GM12878 (cell line): ENCODE data around the gene ELP1. TPM values are rescaled to one million over a fixed set of nuclear protein-coding genes. Genes with fewer than 3 reads are reported as not detected.

ENCODE experiments used
- ATAC-seq: fragments of 200-7000 bp; cut with Tn5 transposase; 3 replicates; pipeline ENCODE4 v1.9.1; 2020; ENCODE audit warnings: mild to moderate bottlenecking, moderate library complexity
- BruUV-seq: library from RNA; stranded (reverse); fragments of 400-500 nt; replicated peaks from 2 replicates; lab custom pipeline; 2021; lab: Mats Ljungman, UMichigan
- CTCF ChIA-PET: fragments of 300-600 bp; sonication (Branson Sonifier 250); formaldehyde crosslinking; extraction: SDS; loops from one replicate; lab custom pipeline; 2021; ENCODE audit warnings: inconsistent platforms; lab: Yijun Ruan, JAX
- POLR2A ChIA-PET: fragments of 350-600 bp; formaldehyde crosslinking; extraction: SDS; loops from one replicate; lab custom pipeline; 2021; ENCODE audit warnings: inconsistent platforms; lab: Charles Lee
- RAD21 ChIA-PET: fragments of 300-600 bp; sonication (Branson Sonifier 250); formaldehyde crosslinking; loops from one replicate; lab custom pipeline; 2023; ENCODE audit warnings: antibody characterized with exemption; ENCODE audit not compliant: unreplicated experiment; lab: Charles Lee
- SMC1A ChIA-PET: fragments of 300-600 bp; sonication (Branson Sonifier 250); formaldehyde crosslinking; loops from one replicate; lab custom pipeline; 2023; ENCODE audit not compliant: unreplicated experiment, uncharacterized antibody; lab: Charles Lee
- DNase-seq: peaks from one replicate; pipeline ENCODE4 v3.0.0-alpha.2; 2011; ENCODE audit warnings: low read depth, low spot score
- FAIRE-seq: peaks from 3 replicates; lab custom pipeline; 2011; peaks lifted over from hg19 to GRCh38; lab: Jason Lieb, UNC
- H2AFZ ChIP-seq: 2 replicates; pipeline ENCODE4 v1.6.0; 2011; ENCODE audit warnings: low read depth, low read length, control low read depth; ENCODE audit not compliant: control insufficient read depth
- H3K27ac ChIP-seq: 2 replicates; pipeline ENCODE4 v1.5.1; 2011; ENCODE audit warnings: control low read depth; ENCODE audit not compliant: control insufficient read depth, insufficient read depth
- H3K27me3 ChIP-seq, 2 experiments: replicated peaks in 1 of 2; 2 replicates each; pipeline versions ENCODE4 v1.6.0 to v1.6.1; 2011; ENCODE audit warnings: low read length in 1 of 2; ENCODE audit not compliant: control insufficient read depth in 2 of 2, insufficient read depth in 2 of 2
- H3K36me3 ChIP-seq, 2 experiments: 2 replicates each; pipeline ENCODE4 v1.5.1; 2011; ENCODE audit warnings: low read length in 1 of 2; ENCODE audit not compliant: control insufficient read depth in 2 of 2, insufficient read depth in 2 of 2
- H3K4me1 ChIP-seq: 2 replicates; pipeline ENCODE4 v1.6.1; 2011; ENCODE audit warnings: mild to moderate bottlenecking, low read length, moderate library complexity, mixed read lengths; ENCODE audit not compliant: control insufficient read depth, insufficient read depth
- H3K4me2 ChIP-seq: 2 replicates; pipeline ENCODE4 v1.6.0; 2011; ENCODE audit warnings: control low read depth; ENCODE audit not compliant: control insufficient read depth, insufficient read depth
- H3K4me3 ChIP-seq: fragments of 200-600 bp; sonication (generic); 2 replicates; pipeline ENCODE4 v1.5.1; 2016
- H3K79me2 ChIP-seq: 2 replicates; pipeline ENCODE4 v1.6.0; 2011; ENCODE audit warnings: low read length; ENCODE audit not compliant: control insufficient read depth, insufficient read depth
- H3K9ac ChIP-seq: 2 replicates; pipeline ENCODE4 v1.8.0; 2011; ENCODE audit warnings: low read length, control low read depth, mixed read lengths; ENCODE audit not compliant: control insufficient read depth, insufficient read depth
- H3K9me3 ChIP-seq: replicated peaks from 3 replicates; pipeline ENCODE4 v1.5.1; 2011; ENCODE audit warnings: mild to moderate bottlenecking, low read length; ENCODE audit not compliant: control insufficient read depth, insufficient read depth
- H4K20me1 ChIP-seq: 2 replicates; pipeline ENCODE4 v1.6.0; 2011; ENCODE audit not compliant: control insufficient read depth, insufficient read depth
- BMI1 ChIP-seq: fragments of 450-650 bp; IDR thresholded peaks from 2 replicates; pipeline ENCODE4 v1.6.1; 2016; ENCODE audit warnings: mild to moderate bottlenecking, moderate library complexity, borderline replicate concordance
- CHD1 ChIP-seq: IDR thresholded peaks from 2 replicates; pipeline ENCODE4 v1.6.1; 2012; ENCODE audit warnings: low read depth, low read length, improper control_type of control experiment
- EP300 ChIP-seq, 2 experiments: fragments of 150-350 bp in 1 of 2; IDR thresholded peaks; 2 replicates each; pipeline ENCODE4 v1.6.1; 2011 to 2012; ENCODE audit warnings: low read depth in 2 of 2, low read length in 2 of 2, borderline replicate concordance in 1 of 2, improper control_type of control experiment in 1 of 2, inconsistent platforms in 1 of 2; ENCODE audit not compliant: control insufficient read depth in 1 of 2
- FOS ChIP-seq: IDR thresholded peaks from 3 replicates; pipeline ENCODE4 v1.6.1; 2011; ENCODE audit warnings: borderline replicate concordance; ENCODE audit not compliant: insufficient read length; ENCODE audit errors: extremely low read depth
- HCFC1 ChIP-seq: fragments of 150-350 bp; IDR thresholded peaks from 2 replicates; pipeline ENCODE4 v1.6.1; 2014; ENCODE audit warnings: low read length
- NR2F1 ChIP-seq: fragments of 450-650 bp; conservative IDR thresholded peaks from 2 replicates; pipeline ENCODE4 v1.6.1; 2017; ENCODE audit warnings: mild to moderate bottlenecking
- PAX5 ChIP-seq: IDR thresholded peaks from 2 replicates; pipeline ENCODE4 v1.6.1; 2011; ENCODE audit warnings: low read depth, low read length, borderline replicate concordance
- POLR2A ChIP-seq: IDR thresholded peaks from 2 replicates; pipeline ENCODE4 v1.6.1; 2011; ENCODE audit warnings: low read depth, mild to moderate bottlenecking, low read length
- RCOR1 ChIP-seq: conservative IDR thresholded peaks from 2 replicates; pipeline ENCODE4 v1.6.1; 2012; ENCODE audit warnings: low read depth, low read length, improper control_type of control experiment
- SIX5 ChIP-seq: IDR thresholded peaks from 2 replicates; pipeline ENCODE4 v1.6.1; 2011; ENCODE audit warnings: mild to moderate bottlenecking, low read depth, low read length, moderate library complexity; ENCODE audit not compliant: severe bottlenecking
- SMAD1 ChIP-seq: fragments of 450-650 bp; IDR thresholded peaks from 2 replicates; pipeline ENCODE4 v1.6.1; 2018; ENCODE audit warnings: mild to moderate bottlenecking, low read depth; ENCODE audit not compliant: partially characterized antibody
- TARDBP ChIP-seq: IDR thresholded peaks from 2 replicates; pipeline ENCODE4 v1.6.1; 2016; ENCODE audit warnings: borderline replicate concordance
- WRNIP1 ChIP-seq: IDR thresholded peaks from 2 replicates; pipeline ENCODE4 v1.6.1; 2011; ENCODE audit warnings: low read depth, low read length, improper control_type of control experiment, borderline replicate concordance
- WGBS: methylation state at CpG from one replicate; pipeline ENCODE4 v1.1.6; 2016; ENCODE audit warnings: low lambda C conversion rate; ENCODE audit not compliant: insufficient replicate concordance, insufficient coverage; ENCODE audit errors: missing lambda C conversion rate; 5-methylcytosine and 5-hydroxymethylcytosine counted together
- in situ Hi-C: fragments of 300-500 bp; cut with MboI; formaldehyde crosslinking; loops from 9 replicates; pipeline ENCODE4 v1.14.3; 2018; ENCODE audit warnings: mixed read lengths
- intact Hi-C: fragments of 100-400 bp; cut with micrococcal nuclease; formaldehyde crosslinking; loops from one replicate; pipeline ENCODE4 v1.14.2; 2022; ENCODE audit not compliant: unreplicated experiment
- polyA plus RNA-seq, 11 experiments: library from polyadenylated mRNA; depleted of rRNA in 4 of 11; unstranded in 6 of 11; stranded (reverse) in 5 of 11; fragments of >200 nt; fragmentation: Nextera tagmentation in 4 of 11; fragmentation: Illumina TruSeq in 1 of 11; extraction: Ambion mirVana in 4 of 11; extraction: Trizol in 1 of 11; gene quantifications; 1 replicate in 1 of 11; 2 replicates in 10 of 11; pipeline versions ENCODE4 v1.2.1 to v1.2.3, GENCODE V29; 2011 to 2016; ENCODE audit warnings: inconsistent platforms in 2 of 11, missing spikeins in 2 of 11, low read depth in 1 of 11
- total RNA-seq, 4 experiments: library from RNA; depleted of rRNA in 3 of 4; stranded (reverse); fragments of >200 nt in 3 of 4; fragmentation: Illumina TruSeq in 1 of 4; extraction: Trizol in 1 of 4; gene quantifications; 2 replicates each; pipeline versions ENCODE4 v1.2.1 to v1.2.3, GENCODE V29; 2013 to 2021

The ELP1 gene
- total and polyA plus RNA-seq, 10 of the 15 experiments (the other 5 are each of a cell fraction or from before 2014, with no cell fraction given), result 9.7 to 29.9 (median 26.0) TPM

GRCh38 chr9:108910914-108911313 lies 23.0 kb downstream of the ELP1 start:
- SMC1A ChIA-PET, result no interaction called here
- H3K9me3 ChIP-seq, result no peaks in the 10 kb centered on the region
- no peak for TF ChIP-seq POLR2A
- TF ChIP-seq, all 136 proteins: peak for 0
- no peak overlapping the region for H3K9ac ChIP-seq
- no peak overlapping the region for H2AFZ ChIP-seq
- intact Hi-C loops (no loop called here), in situ Hi-C loops (no loop called here)
- WGBS, result 100% methylated on average over 2 of the region's 2 CpGs
- ChIA-PET RAD21 (no interaction called here), POLR2A (no interaction called here), CTCF (no interaction called here)
- no peak overlapping the region for H3K4me2 ChIP-seq
- no peak overlapping the region for H3K4me3 ChIP-seq
- H4K20me1 ChIP-seq, result no peaks in the 10 kb centered on the region
- no TSS peak for BruUV-seq
- H3K36me3 ChIP-seq, result peaks cover 6 to 12% of the 10 kb centered on the region in 2 experiments
- FAIRE-seq, result no peak
- DNase-seq, result no peak
- H3K79me2 ChIP-seq, result no peaks in the 10 kb centered on the region
- H3K27ac ChIP-seq, result no peak overlapping the region
- no peak for ATAC-seq
- no peaks in the 10 kb centered on the region for H3K27me3 ChIP-seq
- no peaks in the 10 kb centered on the region for H3K4me1 ChIP-seq

GRCh38 chr9:108910402-108910801 lies 23.5 kb downstream of the ELP1 start:
- ChIA-PET RAD21 (no interaction called here), POLR2A (no interaction called here), SMC1A (interaction anchor here (0.5 kb wide), 1 partner anchor 25 kb away, joined by 3 read pairs; no protein-coding TSS in a partner anchor), CTCF (interaction anchor here (0.5 kb wide), 1 partner anchor 575 kb away, joined by 3 read pairs; no protein-coding TSS in a partner anchor)
- Histone ChIP-seq H3K4me1 (no peaks in the 10 kb centered on the region), H3K4me3 (no peak overlapping the region), H3K9me3 (no peaks in the 10 kb centered on the region), H3K27ac (no peak overlapping the region), H3K79me2 (no peaks in the 10 kb centered on the region), H4K20me1 (no peaks in the 10 kb centered on the region), H3K27me3 (no peaks in the 10 kb centered on the region), H3K9ac (no peak overlapping the region), H2AFZ (no peak overlapping the region), H3K36me3 (peaks cover 6 to 12% of the 10 kb centered on the region in 2 experiments), H3K4me2 (no peak overlapping the region)
- DNase-seq, result no peak
- no peak for FAIRE-seq
- intact Hi-C loops (no loop called here), in situ Hi-C loops (no loop called here)
- no peak for TF ChIP-seq RCOR1
- no peak for TF ChIP-seq SIX5
- TF ChIP-seq NR2F1, result no peak
- TF ChIP-seq PAX5, result no peak
- TF ChIP-seq EP300 (IDR thresholded peaks at IDR 0.05; ENCODE audit: borderline replicate concordance in 1 of 2, control insufficient read depth in 1 of 2, low read depth in 2 of 2, low read length in 2 of 2), result no peak
- no peak for TF ChIP-seq SMAD1
- TF ChIP-seq TARDBP, result no peak
- TF ChIP-seq WRNIP1, result no peak
- no peak for TF ChIP-seq FOS
- no peak for TF ChIP-seq HCFC1
- TF ChIP-seq CHD1, result no peak
- no peak for TF ChIP-seq BMI1
- ATAC-seq, result no peak
- BruUV-seq, result no TSS peak
